ENCODE measurements around the gene CASKIN1. TPM values are rescaled to one million over a fixed set of nuclear protein-coding genes. Genes with fewer than 3 reads are reported as not detected.
"Not testable (repeated sequence)": the region's sequence is repeated elsewhere in the genome, so short reads cannot be mapped to it uniquely, and the experiment has no call there.

Gene CASKIN1
- total and polyA plus RNA-seq, 10 donors = 0.24 to 0.32 (median 0.30) TPM; not detected in 7

DNA sequence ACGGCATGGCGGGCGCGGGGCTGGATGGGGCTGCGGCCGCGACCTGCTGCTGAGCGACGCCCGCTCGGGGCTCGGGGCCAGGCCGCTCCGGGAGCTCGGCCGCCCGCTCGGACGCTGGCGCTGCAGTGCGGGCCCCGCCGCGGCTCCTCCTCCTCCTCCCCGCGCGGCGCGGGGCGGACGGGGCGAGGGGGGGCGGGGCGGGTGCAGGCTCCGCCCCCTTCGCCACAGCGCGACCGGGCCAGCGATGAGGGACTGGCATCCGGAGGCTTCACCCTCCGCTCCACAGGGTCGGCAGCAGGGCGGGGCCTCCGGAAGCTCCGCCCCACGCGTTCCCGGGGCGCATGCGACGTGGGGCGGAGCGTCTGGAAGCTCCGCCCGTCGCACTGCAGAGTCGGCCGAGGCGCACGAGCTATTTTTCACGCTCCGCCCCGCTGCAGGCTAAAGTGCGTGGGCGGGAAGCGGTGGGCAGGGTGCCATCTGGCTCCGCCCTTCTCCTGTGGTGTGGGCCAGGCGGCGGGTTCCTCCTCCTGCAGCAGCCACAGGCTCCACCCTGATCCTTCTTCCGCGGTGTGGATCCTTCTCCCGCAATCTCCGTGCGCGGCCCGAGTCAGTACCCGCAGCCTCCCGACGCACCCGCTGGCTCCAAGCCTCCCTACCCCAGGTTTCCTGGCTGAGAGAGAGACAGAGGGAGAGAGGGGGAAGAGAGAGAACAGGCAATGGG is 60.5 kb downstream of the CASKIN1 start, which contains the start of gene PKD1:
TSS of gene PKD1 (minus strand) at position 129 of the 721 bp plus-strand sequence. CDS start 209 bp downstream, outside the sequence.
- Histone ChIP-seq H3K4me3 (peak within 1 kb of the TSS; percentile 31 to 69 (median 44)), H3K27ac (peak within 1 kb of the TSS; percentile 63 to 87 (median 76)), H3K4me1 (peaks cover 9 to 35% (median 18%) of the 10 kb centered on the region in 6 donors)
- DNase-seq = peak; percentile 99
- H3K9me3 ChIP-seq; H3K36me3 ChIP-seq; intact Hi-C loops (cut with DNase I; ENCODE audit: low total_unique reads); H3K27me3 ChIP-seq (replicated peaks in 1 of 7): not testable (repeated sequence)
- 0 to 1% (median 0%) methylated on average over 7 to 73 of the region's 81 CpGs for WGBS, 5 donors
- TF ChIP-seq CTCF (IDR thresholded peaks at IDR 0.05 in 8 of 11, conservative IDR thresholded peaks at IDR 0.05 in 3 of 11) (peak in 2 of 11 experiments; percentile 8 to 32), POLR2AphosphoS5 (IDR thresholded peaks at IDR 0.05) (peak; percentile 74 to 89 (median 82))

DNA sequence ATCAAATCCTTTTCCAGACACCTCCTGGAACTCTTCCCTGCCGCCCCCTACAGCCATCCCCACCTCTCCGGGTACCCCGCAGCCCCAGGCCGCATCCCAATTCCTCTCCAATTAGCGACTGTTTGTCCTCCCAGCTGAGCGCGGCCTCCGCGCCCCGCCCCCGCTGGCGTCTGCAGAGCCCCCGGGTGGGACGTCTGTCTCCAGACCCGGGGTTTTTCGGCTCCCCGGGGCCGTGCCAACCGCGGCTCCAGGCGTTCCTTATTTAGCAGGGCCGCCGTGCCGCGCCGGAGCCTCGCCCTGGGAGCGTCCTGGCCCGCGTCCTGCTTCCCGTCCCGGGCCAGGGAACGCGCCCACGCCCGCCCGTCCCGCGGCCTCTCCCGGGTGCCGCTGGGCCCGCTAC is 61.3 kb downstream of the CASKIN1 start:
- peaks cover 4 to 31% (median 10%) of the 10 kb centered on the region in 6 donors for H3K4me1 ChIP-seq
- H3K4me3 ChIP-seq = peak overlapping the region; percentile 31 to 69 (median 44)
- H3K36me3 ChIP-seq; H3K9me3 ChIP-seq; H3K27me3 ChIP-seq (replicated peaks in 1 of 7); intact Hi-C loops (cut with DNase I; ENCODE audit: low total_unique reads): not testable (repeated sequence)
- DNase-seq = peak; percentile 86
- H3K27ac ChIP-seq = peak overlapping the region in 6 of 8 donors; percentile 62 to 87 (median 69)
- WGBS, 5 donors = 0 to 1% (median 1%) methylated on average over 10 to 35 of the region's 42 CpGs

- H3K9me3 ChIP-seq; DNase-seq; H3K36me3 ChIP-seq; H3K4me3 ChIP-seq; H3K27me3 ChIP-seq (replicated peaks in 1 of 7); intact Hi-C loops (cut with DNase I; ENCODE audit: low total_unique reads): not testable (repeated sequence)
- H3K4me1 ChIP-seq = peaks cover 4 to 37% (median 8%) of the 10 kb centered on the region in 6 donors
- WGBS, 5 donors = 69 to 83% (median 79%) methylated on average over 2 to 7 of the region's 12 CpGs; no CpG with 5 or more reads in 2 of the 5 donors
- H3K27ac ChIP-seq = peak overlapping the region in 1 of 8 donors; percentile 23
These were observed 62.6 kb downstream of the CASKIN1 start for GRCh38 chr16:2133797-2134196.

DNA sequence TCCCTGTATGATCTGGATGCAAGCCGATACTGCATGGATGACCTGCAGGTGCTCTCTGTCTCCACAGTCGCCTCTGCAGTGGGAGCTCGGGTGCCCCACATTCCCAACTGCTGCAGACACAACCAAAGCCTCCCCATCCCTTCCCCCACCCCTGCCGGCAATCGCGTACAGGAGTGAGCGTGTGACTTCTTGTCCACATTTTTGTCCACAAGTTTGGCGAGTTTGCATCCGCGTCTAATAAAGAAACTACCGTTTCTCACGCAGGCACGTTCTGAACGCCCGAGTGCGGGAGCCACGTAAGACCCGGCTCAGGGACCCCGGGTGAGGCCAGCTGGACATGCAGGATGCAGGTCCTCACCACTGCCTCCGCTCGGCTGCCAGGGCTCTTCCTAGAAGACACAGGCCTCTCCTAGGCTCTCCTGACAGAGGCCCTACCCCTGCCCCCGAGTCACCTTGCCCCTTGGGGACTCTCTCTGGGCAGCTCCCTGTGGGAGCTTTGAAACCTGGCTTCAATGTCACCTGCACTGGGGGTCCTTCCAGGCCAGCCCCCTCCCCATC is 66.4 kb downstream of the CASKIN1 start:
- H3K4me1 ChIP-seq = peaks cover 19 to 62% (median 34%) of the 10 kb centered on the region in 6 donors
- H3K27me3 ChIP-seq (replicated peaks in 1 of 7); H3K36me3 ChIP-seq; H3K4me3 ChIP-seq; intact Hi-C loops (cut with DNase I; ENCODE audit: low total_unique reads); H3K9me3 ChIP-seq; H3K27ac ChIP-seq; DNase-seq: not testable (repeated sequence)
- 74 to 89% (median 81%) methylated on average over 19 to 22 of the region's 22 CpGs for WGBS, 5 donors

DNA sequence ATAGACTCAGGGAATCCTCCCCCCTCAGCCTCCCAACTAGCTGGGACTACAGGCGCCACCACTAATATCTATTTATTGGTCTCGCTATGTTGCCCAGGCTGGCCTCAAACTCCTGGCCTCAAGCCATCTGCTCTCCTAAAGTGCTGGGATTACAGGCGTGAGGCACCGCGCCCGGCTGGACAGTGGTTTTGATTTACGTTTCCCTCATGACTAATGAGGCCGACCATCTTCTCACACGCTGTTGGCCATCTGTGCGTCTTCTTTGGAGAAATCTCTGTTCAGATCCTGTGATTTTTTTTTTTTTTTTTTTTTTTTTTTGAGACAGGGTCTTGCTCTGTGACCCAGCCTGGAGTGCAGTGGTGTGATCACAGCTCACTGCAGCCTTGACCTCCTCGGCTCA is 67.2 kb downstream of the CASKIN1 start:
- H3K9me3 ChIP-seq; intact Hi-C loops (cut with DNase I; ENCODE audit: low total_unique reads); H3K27ac ChIP-seq; H3K27me3 ChIP-seq (replicated peaks in 1 of 7); H3K4me3 ChIP-seq; DNase-seq; H3K36me3 ChIP-seq: not testable (repeated sequence)
- H3K4me1 ChIP-seq = peaks cover 19 to 62% (median 41%) of the 10 kb centered on the region in 6 donors
- 71 to 91% (median 84%) methylated on average over 9 of the region's 11 CpGs for WGBS, 5 donors

- intact Hi-C loops (cut with DNase I; ENCODE audit: low total_unique reads); H3K9me3 ChIP-seq; H3K27me3 ChIP-seq (replicated peaks in 1 of 7); DNase-seq; H3K4me3 ChIP-seq; H3K36me3 ChIP-seq: not testable (repeated sequence)
- WGBS, 5 donors = 55 to 71% (median 66%) methylated on average over 3 of the region's 3 CpGs; no CpG with 5 or more reads in 1 of the 5 donors
- TF ChIP-seq POLR2AphosphoS5 (IDR thresholded peaks at IDR 0.05) = peak in 2 of 3 donors; percentile 9 to 26
- Histone ChIP-seq H3K27ac (peak overlapping the region in 5 of 8 donors; percentile 27 to 86 (median 85)), H3K4me1 (peaks cover 19 to 72% (median 47%) of the 10 kb centered on the region in 6 donors)
These were observed 68.7 kb downstream of the CASKIN1 start for GRCh38 chr16:2127630-2128280.

Small RNAs within 50 kb of the gene (microRNA-seq; reads per million reads assigned to microRNA genes)
- gene MIR3180-5 (0 reads per million in 3 donors), gene MIR4516 (0 reads per million in 3 donors)

Small RNAs within 50 kb of the gene (small RNA-seq; reads per million reads assigned to genes)
- gene MIR3180-5 (0 reads per million in 4 donors), gene MIR4516 (0 reads per million in 4 donors), gene RF00019 (0 reads per million in 4 donors), gene SNORD60 (0 reads per million in 4 donors)

Other genes starting within 250 kb of the CASKIN1 start
- gene RPL3L, start 241.9 kb downstream of the CASKIN1 start, total RNA-seq = not detected
- gene RPL3L, start 241.9 kb downstream of the CASKIN1 start, polyA plus RNA-seq = under 1 TPM in 1 of 3 donors, not detected in 2; 0.03 TPM
- gene NDUFB10, start 237.1 kb downstream of the CASKIN1 start, total RNA-seq = 100 to 1,000 TPM in 3 of 7 donors, 10 to 100 TPM in 4; 69.3 to 225 (median 87.4) TPM
- gene NDUFB10, start 237.1 kb downstream of the CASKIN1 start, polyA plus RNA-seq = 100 to 1,000 TPM; 155 to 162 (median 159) TPM
- 1,000 to 10,000 TPM; 1,930 to 2,450 (median 2,233) TPM for gene RPS2, start 231.8 kb downstream of the CASKIN1 start, total RNA-seq
- gene RPS2, start 231.8 kb downstream of the CASKIN1 start, polyA plus RNA-seq = 1,000 to 10,000 TPM; 3,942 to 6,006 (median 5,765) TPM
- not detected for gene RNF151, start 229.7 kb downstream of the CASKIN1 start, total RNA-seq
- gene RNF151, start 229.7 kb downstream of the CASKIN1 start, polyA plus RNA-seq = under 1 TPM; 0.16 to 0.26 (median 0.17) TPM
- gene TBL3, start 224.6 kb downstream of the CASKIN1 start, total RNA-seq = 10 to 100 TPM; 20.6 to 33.0 (median 27.0) TPM
- 10 to 100 TPM; 40.6 to 54.2 (median 46.8) TPM for gene TBL3, start 224.6 kb downstream of the CASKIN1 start, polyA plus RNA-seq
- gene NOXO1, start 215.1 kb downstream of the CASKIN1 start, total RNA-seq = 1 to 10 TPM in 1 of 7 donors, under 1 TPM in 2, not detected in 4; 0.30 to 1.4 (median 0.49) TPM
- 1 to 10 TPM in 1 of 3 donors, under 1 TPM in 2; 0.68 to 1.3 (median 0.96) TPM for gene NOXO1, start 215.1 kb downstream of the CASKIN1 start, polyA plus RNA-seq
- 10 to 100 TPM in 6 of 7 donors, 1 to 10 TPM in 1; 9.6 to 23.3 (median 20.5) TPM for gene GFER, start 212.4 kb downstream of the CASKIN1 start, total RNA-seq
- 10 to 100 TPM; 28.5 to 36.0 (median 34.9) TPM for gene GFER, start 212.4 kb downstream of the CASKIN1 start, polyA plus RNA-seq
- gene SYNGR3, start 206.6 kb downstream of the CASKIN1 start, total RNA-seq = 10 to 100 TPM in 1 of 7 donors, 1 to 10 TPM in 5, under 1 TPM in 1; 0.85 to 11.4 (median 2.6) TPM
- 1 to 10 TPM; 1.8 to 3.0 (median 3.0) TPM for gene SYNGR3, start 206.6 kb downstream of the CASKIN1 start, polyA plus RNA-seq
- 10 to 100 TPM; 34.6 to 56.2 (median 47.2) TPM for gene ZNF598, start 186.8 kb downstream of the CASKIN1 start, total RNA-seq
- 10 to 100 TPM; 21.8 to 45.5 (median 29.0) TPM for gene ZNF598, start 186.8 kb downstream of the CASKIN1 start, polyA plus RNA-seq
- gene NPW, start 176.8 kb downstream of the CASKIN1 start, total RNA-seq = 1 to 10 TPM in 1 of 7 donors, under 1 TPM in 3, not detected in 3; 0.51 to 1.9 (median 0.89) TPM
- 1 to 10 TPM in 2 of 3 donors, under 1 TPM in 1; 0.30 to 2.5 (median 2.3) TPM for gene NPW, start 176.8 kb downstream of the CASKIN1 start, polyA plus RNA-seq
- gene NHERF2, start 169.7 kb downstream of the CASKIN1 start, total RNA-seq = 100 to 1,000 TPM in 4 of 7 donors, 10 to 100 TPM in 3; 62.4 to 179 (median 126) TPM
- 100 to 1,000 TPM in 1 of 3 donors, 10 to 100 TPM in 2; 64.6 to 218 (median 71.2) TPM for gene NHERF2, start 169.7 kb downstream of the CASKIN1 start, polyA plus RNA-seq
- gene NTHL1, start 148.8 kb downstream of the CASKIN1 start, total RNA-seq = 10 to 100 TPM in 6 of 7 donors, 1 to 10 TPM in 1; 9.6 to 29.6 (median 20.0) TPM
- gene NTHL1, start 148.8 kb downstream of the CASKIN1 start, polyA plus RNA-seq = 10 to 100 TPM; 31.3 to 52.1 (median 37.0) TPM
- 100 to 1,000 TPM in 4 of 7 donors, 10 to 100 TPM in 3; 63.8 to 185 (median 103) TPM for gene TSC2, start 148.6 kb downstream of the CASKIN1 start, total RNA-seq
- 10 to 100 TPM; 20.7 to 82.0 (median 53.3) TPM for gene TSC2, start 148.6 kb downstream of the CASKIN1 start, polyA plus RNA-seq
- 100 to 1,000 TPM in 2 of 7 donors, 10 to 100 TPM in 5; 64.0 to 124 (median 95.3) TPM for gene PKD1, start 60.7 kb downstream of the CASKIN1 start, total RNA-seq
- 10 to 100 TPM; 14.0 to 60.9 (median 18.5) TPM for gene PKD1, start 60.7 kb downstream of the CASKIN1 start, polyA plus RNA-seq
- gene RAB26, start 48.0 kb downstream of the CASKIN1 start, total RNA-seq = 1 to 10 TPM in 4 of 7 donors, under 1 TPM in 2, not detected in 1; 0.26 to 7.9 (median 1.2) TPM
- gene RAB26, start 48.0 kb downstream of the CASKIN1 start, polyA plus RNA-seq = 1 to 10 TPM in 2 of 3 donors, under 1 TPM in 1; 0.91 to 1.5 (median 1.4) TPM
- 10 to 100 TPM; 41.5 to 63.9 (median 50.9) TPM for gene TRAF7, start 40.8 kb downstream of the CASKIN1 start, total RNA-seq
- 10 to 100 TPM; 22.0 to 37.6 (median 23.3) TPM for gene TRAF7, start 40.8 kb downstream of the CASKIN1 start, polyA plus RNA-seq
- gene MLST8, start 8.8 kb upstream of the CASKIN1 start, total RNA-seq = 10 to 100 TPM; 25.0 to 50.0 (median 30.4) TPM
- 10 to 100 TPM; 40.6 to 61.7 (median 51.3) TPM for gene MLST8, start 8.8 kb upstream of the CASKIN1 start, polyA plus RNA-seq
- 10 to 100 TPM in 2 of 7 donors, 1 to 10 TPM in 5; 3.5 to 12.8 (median 8.6) TPM for gene BRICD5, start 14.3 kb upstream of the CASKIN1 start, total RNA-seq
- gene BRICD5, start 14.3 kb upstream of the CASKIN1 start, polyA plus RNA-seq = 10 to 100 TPM; 18.2 to 40.2 (median 18.9) TPM
- 10 to 100 TPM in 6 of 7 donors, 1 to 10 TPM in 1; 9.4 to 20.2 (median 14.1) TPM for gene PGP, start 18.2 kb upstream of the CASKIN1 start, total RNA-seq
- gene PGP, start 18.2 kb upstream of the CASKIN1 start, polyA plus RNA-seq = 10 to 100 TPM in 2 of 3 donors, 1 to 10 TPM in 1; 9.3 to 16.6 (median 12.4) TPM
- 10 to 100 TPM; 22.7 to 41.4 (median 26.7) TPM for gene E4F1, start 27.0 kb upstream of the CASKIN1 start, total RNA-seq
- gene E4F1, start 27.0 kb upstream of the CASKIN1 start, polyA plus RNA-seq = 10 to 100 TPM; 20.8 to 41.0 (median 38.4) TPM
- 1 to 10 TPM in 4 of 7 donors, under 1 TPM in 3; 0.72 to 1.7 (median 1.3) TPM for gene DNASE1L2, start 39.8 kb upstream of the CASKIN1 start, total RNA-seq
- gene DNASE1L2, start 39.8 kb upstream of the CASKIN1 start, polyA plus RNA-seq = 1 to 10 TPM in 2 of 3 donors, under 1 TPM in 1; 0.59 to 2.2 (median 1.2) TPM
- gene ECI1, start 55.0 kb upstream of the CASKIN1 start, total RNA-seq = 10 to 100 TPM; 20.6 to 35.2 (median 29.0) TPM
- gene ECI1, start 55.0 kb upstream of the CASKIN1 start, polyA plus RNA-seq = 10 to 100 TPM; 42.0 to 54.8 (median 51.6) TPM
- gene RNPS1, start 71.5 kb upstream of the CASKIN1 start, total RNA-seq = 100 to 1,000 TPM; 119 to 153 (median 132) TPM
- gene RNPS1, start 71.5 kb upstream of the CASKIN1 start, polyA plus RNA-seq = 100 to 1,000 TPM; 123 to 180 (median 125) TPM
- gene ABCA3, start 144.1 kb upstream of the CASKIN1 start, total RNA-seq = 10 to 100 TPM in 1 of 7 donors, 1 to 10 TPM in 6; 6.5 to 12.6 (median 7.3) TPM
- gene ABCA3, start 144.1 kb upstream of the CASKIN1 start, polyA plus RNA-seq = 1 to 10 TPM; 2.5 to 5.5 (median 2.5) TPM
- gene CCNF, start 232.8 kb upstream of the CASKIN1 start, total RNA-seq = 10 to 100 TPM in 1 of 7 donors, 1 to 10 TPM in 6; 4.2 to 11.1 (median 7.3) TPM
- gene CCNF, start 232.8 kb upstream of the CASKIN1 start, polyA plus RNA-seq = 1 to 10 TPM; 1.5 to 2.7 (median 2.6) TPM

All from spleen (tissue), 11 donors.